NCI-H2029 (cell line): ENCODE data around the gene ACOT12.
"Not testable (repeated sequence)": the region's sequence is repeated elsewhere in the genome, so short reads cannot be mapped to it uniquely, and the experiment has no call there.

Experiments
- DNase-seq: peaks from one replicate; lab custom pipeline; 2025; lab: John Stamatoyannopoulos, UW

Gene ACOT12

DNA sequence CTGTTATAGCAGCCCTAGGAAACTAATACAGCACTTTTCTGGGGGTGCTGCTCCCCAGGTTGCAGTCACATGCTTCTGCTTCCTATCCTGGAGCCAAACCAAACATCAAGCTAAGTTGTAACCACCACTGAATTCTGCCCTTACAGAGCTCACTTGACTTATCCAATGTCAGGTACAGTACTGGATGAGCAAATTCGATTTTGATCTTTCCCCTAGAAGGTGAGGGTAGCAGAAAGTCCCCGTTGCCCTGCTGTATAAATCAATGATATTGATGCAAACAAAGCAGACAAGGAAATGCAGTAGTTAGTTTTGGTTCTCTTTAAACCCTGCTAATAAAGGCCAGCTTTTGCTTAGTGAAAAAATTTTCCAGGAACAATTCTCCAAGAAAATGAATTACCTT, 56.1 kb downstream of the ACOT12 start:
- no peak for DNase-seq

DNA sequence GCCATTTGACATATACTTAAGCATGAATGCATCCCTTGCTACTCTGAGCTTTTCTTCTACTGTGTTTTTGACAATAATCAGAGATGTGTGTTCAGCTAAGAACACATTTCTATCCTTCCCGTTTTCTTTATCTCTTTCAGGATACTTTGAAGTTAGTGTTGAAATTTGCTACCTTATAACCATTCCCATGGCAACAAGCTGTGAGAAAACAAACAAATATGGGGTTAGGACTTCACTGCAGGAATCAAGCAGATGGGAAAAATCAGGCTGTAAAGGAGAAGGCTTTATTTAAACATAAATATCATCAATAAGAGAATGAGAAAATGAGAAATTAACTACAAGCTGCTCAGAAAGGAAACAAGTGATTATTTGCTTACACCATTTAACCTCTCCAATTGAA, 57.4 kb downstream of the ACOT12 start:
- no peak for DNase-seq

DNA sequence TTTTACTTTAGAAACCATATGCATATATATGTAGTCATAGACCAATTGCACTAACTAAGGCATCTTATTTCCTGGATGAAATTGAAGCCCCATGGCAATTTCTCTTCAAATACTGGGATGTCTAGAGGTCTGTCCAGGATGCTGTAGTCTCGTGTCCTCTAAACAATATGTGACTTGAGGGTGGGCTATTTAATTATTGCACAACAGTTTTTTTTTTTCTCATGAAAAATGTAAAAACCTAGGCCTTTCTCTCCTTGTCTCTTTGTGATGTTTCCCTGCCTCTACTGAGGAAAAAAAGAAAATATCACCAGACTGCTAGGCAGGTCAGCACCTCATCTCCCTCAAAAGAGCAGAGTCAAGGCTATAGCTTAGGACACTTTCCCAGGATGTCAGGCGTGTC, 58.0 kb downstream of the ACOT12 start:
- no peak for DNase-seq

DNA sequence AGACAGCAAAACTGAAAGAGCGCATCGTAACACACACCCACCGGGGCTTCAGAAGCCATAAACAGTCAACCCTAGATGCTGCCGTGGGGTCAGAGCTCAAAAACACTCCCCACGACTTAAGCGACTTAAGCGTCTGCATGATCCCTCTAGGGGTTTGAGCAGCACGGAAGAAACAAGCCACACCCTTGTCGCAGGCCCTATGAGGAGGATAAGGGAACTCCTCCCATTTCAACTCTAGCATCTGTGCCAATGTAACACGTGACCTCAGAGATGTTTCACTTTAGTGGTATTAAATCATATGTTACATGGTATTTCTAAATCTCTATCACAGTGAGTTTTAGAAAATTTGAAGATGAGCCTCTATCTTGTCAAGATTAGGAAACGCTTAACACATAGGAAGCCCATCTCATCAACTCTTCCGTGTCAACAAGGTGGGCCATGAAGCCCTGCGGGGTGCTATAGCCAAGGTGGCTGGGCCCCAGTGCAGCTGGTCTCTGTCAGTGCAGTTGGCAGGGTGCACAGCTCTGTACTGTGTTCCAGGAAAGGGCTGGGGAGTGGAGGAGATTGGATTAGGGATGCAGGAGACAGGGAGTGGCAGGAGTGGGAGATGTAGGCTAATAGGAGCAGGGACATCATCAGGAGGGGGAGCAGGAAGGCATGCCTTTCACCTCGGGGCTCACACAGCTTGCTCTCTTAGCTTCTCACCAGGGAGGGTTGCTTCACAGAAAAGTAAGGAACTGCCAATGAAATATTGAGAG, 59.5 kb downstream of the ACOT12 start:
- no peak for DNase-seq

DNA sequence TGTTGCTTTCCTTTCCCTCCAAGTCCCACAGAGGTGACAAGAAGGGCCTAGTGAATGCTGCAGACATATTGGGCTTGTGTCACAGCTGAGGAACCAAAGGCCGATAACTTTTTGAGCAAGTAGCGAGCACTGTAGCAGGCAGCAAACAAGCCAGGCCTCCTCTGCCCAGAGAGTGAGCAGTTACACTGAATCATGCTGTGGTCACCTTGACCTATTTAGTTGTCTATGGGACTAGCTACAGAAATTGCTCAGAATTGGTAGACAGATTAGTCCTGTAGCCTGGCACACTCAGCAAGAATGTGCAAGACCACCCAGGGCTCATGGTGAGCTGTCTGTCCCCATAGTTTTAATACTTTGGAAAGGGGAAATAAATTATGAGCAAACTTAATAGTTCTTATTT, 67.4 kb downstream of the ACOT12 start:
- no peak for DNase-seq

DNA sequence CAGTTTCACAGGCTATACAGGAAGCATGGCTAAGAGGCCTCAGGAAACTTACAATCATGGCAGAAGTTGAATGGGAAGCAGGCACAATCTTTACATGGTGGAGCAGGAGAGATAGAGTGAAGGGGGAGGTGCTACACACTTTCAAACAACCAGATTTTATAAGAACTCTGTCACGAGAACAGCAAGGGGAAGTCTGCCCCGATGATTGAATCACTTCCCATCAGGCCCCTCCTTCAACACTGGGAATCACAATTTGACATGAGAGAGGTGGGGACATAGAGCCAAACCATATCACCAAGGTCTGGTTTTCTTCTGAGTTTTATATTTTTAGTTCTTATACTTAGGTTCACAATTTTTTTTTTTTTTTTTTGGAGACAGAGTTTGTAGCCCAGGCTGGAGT, 76.4 kb downstream of the ACOT12 start:
- DNase-seq = no peak

DNA sequence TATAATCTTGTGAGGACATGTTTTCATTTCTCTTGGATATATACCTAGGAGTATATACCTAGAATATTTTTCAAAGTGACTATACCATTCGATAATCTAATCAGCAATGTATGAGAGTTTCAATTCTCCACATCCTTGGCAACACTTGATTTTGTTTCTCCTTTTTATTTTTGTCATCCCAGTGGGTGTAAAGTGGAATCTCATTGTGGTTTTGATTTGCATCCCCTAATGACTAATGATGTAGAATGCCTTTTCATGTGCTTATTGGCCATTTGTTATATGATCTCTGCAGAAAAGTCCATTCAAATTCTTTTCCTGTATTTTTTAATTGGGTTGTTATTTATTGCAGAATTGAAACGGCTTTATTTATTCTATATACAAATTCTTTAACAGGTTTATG, 77.4 kb downstream of the ACOT12 start:
- no peak for DNase-seq

DNA sequence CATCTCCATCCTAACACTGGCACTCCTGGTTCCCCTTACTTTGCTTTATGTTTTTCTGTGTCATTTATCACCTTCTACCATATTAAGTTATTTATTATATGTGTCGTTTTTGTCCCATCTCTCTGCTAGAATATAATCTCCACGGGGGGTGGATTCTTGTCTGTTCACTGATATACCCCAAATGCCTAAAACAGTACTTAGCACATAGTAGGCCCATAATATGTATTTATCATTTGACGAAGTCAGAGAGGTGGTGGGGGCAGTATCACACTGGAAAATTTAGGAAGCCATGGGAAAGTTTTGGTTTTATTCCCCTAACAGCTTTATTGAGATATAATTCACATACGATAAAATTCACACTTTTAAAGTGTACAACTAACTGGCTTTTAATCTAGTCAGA, 78.1 kb downstream of the ACOT12 start:
- no peak for DNase-seq

DNA sequence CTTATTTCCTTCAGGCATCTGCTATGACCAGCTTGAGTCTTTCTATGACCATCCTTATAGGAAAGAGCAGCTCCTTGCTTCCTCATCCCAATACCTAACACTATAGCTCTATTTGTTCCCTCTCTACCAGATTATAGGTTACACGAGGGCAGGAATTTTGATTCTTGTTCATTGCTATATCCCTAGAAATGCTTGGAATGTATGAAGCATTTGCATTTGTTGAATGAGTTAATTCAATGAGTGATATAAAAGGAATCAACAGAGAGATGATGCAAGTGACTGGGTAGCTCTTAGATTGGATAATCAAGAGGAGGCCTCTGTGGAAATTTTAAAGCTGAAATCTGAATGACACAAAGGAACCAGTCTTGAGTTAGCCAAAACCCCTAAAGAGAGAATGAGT, 78.6 kb downstream of the ACOT12 start:
- no peak for DNase-seq

DNA sequence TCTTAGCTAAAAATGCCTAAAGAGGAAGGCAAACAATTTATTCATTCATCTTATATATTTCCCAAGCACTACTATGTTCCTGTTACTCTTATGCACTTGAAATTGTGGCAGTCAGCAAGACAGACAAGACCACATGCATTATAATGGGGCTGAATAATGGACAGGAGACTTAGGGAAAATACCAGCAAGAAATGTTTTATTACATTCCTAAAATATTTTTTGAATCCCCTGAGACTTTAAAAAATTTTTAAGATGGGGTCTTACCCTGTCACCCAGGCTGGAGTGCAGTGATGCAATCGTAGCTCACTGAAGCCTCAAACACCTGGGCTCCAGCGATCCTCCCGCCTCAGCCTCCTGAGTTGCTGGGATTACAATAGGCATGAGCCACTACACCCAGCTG, 79.4 kb downstream of the ACOT12 start:
- no peak for DNase-seq

DNA sequence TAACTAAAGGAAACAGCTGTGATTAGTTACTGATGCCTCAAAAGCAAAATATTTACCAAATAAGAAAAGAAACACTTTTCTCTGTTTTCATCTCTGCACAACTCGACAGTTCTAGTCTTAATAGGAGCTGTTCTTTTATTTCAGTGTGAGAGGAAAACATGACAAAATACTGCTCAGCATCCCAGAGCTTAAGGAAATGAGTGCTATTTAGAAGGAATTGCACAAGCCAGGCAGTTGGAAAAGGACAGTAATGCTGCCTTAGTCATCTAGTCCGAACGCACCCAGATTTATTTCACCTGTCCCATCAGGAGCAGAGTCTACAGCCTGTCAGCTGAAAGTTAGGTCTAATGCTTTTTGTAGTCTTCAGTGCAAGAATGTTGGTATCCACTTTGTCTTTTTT, 80.2 kb downstream of the ACOT12 start:
- DNase-seq = no peak

DNA sequence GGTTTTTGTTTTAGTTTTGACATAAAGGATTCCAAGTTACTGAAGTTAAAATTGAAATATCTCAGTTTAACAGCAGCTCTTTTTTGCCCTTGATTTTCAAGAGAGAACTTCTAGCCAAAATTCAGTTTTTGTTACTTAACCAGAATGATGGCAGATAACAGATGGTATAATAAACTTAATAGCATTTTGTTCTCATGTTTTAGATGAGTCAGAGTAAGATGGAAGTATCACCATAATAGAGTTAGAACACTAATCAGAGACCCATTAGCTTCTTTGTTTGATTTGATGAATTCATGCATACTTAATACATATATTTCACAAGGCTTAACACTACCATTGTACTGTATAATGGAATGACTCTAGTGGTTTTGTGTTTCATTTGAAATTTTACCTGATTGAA, 80.7 kb downstream of the ACOT12 start:
- DNase-seq = no peak

DNA sequence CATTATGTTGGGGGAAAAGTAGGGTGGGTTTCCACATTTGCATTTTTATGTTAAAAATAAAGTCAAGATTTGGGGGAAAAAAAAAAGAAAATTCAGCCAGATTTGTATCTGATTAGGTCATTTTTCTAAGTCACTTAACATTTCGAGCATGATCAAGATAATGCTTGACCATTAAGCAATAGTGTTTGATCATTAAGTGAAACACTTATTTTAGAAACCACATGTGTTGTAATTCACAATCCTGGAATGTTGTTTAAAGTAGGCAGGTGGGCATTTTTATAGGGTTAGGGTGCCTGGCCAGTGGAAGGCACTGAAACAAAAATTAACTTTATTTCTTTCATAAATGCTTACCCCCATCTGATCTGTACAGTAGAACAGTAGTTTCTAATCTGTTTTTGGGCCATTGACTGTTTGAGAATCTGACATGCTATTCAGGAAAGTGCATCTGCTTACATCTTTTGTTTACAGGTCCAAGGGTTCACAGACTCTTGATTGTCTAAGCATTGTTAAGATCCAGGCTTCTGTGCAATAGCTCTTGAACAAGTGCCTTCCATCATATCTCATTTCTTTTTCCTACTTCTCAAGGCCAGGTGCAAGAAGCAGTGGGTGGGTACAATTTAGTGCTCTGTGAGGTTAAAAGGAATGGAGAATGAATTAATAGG, 83.4 kb downstream of the ACOT12 start:
- no peak for DNase-seq

DNA sequence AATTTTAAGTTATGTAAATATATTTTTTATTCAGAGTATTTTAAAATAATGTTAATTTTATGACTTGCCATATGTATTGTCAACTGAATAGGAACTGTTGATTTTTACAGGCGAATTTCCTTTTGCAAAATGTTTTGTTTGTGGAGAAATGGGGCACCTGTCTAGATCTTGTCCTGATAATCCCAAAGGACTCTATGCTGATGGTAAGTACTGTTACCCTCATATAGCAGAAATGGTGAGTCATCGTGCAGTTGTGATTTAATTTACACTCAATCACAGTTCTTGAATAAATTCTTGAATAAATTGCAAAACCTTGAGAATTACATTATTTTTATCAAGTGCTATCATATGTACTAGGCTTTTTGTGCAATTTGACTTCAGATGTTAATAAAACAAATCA, 85.1 kb downstream of the ACOT12 start:
- DNase-seq = no peak

DNA sequence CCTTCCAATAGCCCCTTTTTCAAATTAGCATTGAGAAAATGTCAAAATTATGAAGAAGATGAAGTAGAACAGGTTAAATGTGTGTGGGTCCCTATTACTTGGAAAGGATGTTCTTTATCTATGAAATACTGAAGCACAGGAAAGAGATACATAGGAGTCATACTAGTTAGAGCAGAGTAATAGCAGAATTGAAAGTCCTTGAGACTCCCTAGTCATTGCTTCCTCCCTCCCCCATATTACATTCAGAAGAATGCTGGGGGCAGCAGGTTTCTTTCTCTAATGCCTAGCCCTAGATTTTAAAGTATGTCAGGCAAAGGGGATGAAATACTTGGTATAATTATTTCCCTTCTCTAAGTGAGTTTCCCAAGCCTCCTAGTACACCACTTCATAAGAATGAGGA, 88.1 kb downstream of the ACOT12 start:
- DNase-seq = no peak

DNA sequence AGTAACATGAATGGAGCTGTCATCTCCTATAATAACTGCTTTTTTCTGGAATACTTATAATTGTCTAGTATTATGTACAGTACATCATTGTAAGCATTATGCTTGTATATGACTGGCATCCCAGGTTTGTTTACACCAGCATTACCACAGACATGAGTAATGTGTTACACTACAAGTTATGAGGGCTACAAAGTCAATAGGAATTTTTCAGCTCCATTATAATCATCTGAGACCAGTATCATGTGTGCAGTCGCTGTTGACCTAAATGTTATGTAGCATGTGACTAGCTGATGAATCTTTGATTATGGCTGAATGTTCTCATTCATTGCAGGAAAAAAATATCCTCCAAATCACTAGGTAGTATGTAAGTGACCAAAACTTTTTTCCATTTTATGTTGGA, 90.4 kb downstream of the ACOT12 start:
- no peak for DNase-seq

DNA sequence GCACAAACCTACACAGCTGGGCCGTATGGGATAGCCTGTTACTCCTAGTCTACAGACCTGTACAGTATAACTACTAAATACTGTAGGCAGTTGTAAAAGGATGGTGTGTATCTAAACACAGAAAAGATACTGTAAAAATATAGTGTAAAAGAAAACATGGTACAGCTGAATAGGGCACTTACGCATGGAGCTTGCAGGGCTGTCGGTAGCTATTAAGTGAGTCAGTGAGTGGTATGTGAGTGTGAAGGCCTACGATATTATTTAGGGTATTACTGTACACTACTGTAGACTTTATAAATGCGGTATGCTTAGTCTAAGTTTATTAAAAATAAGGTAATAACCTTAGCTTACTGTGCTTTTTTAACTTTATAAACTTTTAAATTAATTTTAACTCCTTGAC, 91.3 kb downstream of the ACOT12 start:
- DNase-seq = no peak

DNA sequence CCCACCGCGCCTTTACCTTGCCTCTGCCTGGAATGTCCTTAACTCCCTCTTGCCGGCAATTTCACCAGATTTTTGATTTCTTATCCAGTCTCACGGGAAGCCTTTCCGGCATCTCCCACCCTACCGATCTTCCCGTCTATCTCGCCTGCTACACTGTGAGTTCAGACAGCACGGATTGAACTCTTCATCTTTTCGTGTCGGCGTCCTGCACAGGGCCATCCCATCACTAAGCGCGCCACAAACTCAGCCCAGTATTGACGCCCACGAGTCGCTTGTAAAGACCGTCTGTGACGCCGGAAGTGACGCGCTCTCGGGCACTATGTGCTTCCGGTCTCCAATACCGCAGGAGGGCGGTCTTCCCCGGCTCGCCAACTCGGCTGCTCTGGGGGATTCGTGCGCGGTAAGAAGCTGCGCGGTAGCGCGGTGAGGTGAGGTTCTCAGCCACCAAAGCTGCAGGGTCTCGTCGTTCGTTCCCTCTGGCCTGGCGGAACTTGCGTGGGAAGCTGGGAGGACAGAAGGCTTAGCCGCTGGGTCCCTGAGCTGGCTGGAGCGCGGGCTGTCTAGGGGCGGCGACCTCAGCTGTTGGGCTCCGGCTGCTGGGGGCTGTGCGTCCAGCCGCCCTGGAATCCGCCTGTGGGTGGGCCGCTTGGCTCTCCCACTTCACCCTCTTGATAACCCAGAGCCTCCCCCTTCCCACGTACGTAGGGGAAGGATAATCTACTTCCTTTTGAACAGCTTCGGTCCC, 92.5 kb downstream of the ACOT12 start, which contains the start of gene ZCCHC9:
TSS of gene ZCCHC9 (plus strand) at position 317 of the 745 bp plus-strand sequence. CDS start 3,171 bp downstream, outside the sequence.
- peak; percentile 92 for DNase-seq

DNA sequence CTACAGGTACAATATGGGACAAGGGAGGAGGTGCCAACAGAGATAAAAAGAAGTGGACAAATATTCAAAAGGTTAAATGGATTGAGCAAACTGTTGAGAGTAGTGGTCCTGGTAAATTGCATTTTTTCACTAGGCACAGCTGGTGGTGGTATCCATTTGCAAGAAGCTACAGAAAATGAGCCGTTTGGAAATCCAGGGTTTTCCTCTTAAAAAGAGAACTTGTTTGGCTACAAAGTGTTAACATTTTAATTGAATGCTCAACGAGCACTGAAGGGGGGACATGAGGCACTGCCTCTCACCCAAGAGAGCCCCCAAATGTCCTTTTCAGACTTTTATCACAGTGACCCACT, 93.0 kb downstream of the ACOT12 start:
- no peak for DNase-seq

DNA sequence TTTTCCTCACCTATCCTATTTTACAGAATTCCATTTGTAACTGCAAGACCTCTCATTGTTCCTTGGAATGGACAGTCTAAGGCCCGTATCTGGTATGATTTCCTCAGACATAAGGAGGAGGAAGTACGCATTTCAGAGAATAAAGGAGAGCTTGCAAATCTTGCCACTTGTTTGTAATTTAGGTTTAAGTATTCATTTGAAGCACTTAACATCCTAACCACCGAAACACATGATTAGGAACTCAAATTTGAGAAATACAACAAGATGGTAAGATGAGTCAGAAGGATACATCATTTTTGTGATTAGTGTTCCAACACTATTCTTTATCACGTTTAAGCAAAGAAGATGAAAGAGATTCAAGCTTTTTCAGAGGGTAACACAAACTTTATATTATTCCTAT, 96.4 kb downstream of the ACOT12 start:
- DNase-seq = no peak

DNA sequence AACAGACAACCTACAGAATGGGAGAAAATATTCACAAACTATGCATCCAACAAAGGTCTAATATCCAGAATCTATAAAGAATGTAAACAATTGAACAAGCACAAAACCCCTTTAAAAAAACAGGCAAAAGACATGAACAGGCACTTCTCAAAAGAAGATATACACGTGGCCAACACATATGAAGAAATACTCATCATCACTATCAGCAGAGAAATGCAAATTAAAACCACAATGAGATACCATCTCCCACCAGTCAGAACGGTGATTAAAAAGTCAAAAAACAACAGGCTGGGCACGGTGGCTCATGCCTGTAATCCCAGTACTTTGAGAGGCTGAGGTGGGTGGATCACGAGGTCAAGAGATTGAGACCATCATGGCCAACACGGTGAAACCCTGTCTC, 99.9 kb downstream of the ACOT12 start:
- DNase-seq = not testable (repeated sequence)

DNA sequence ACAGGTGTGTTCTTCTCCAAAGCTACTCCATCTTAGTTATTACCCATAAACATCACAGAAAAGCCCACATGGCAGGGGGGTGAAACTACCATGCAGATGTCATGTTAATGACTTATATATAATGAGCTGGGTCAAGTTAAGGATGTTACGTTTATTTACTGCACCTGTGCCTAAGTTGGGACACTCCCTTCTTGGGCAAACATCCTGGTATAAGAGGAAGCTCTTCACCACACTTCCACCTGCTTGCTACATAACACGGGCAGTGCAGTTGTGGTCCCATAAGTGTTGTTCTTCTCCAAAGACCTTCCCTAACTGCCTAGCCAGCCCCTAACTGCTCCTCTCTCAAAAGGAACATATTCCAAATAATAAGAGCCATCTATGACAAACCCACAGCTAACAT, 101.8 kb downstream of the ACOT12 start:
- no peak for DNase-seq

DNA sequence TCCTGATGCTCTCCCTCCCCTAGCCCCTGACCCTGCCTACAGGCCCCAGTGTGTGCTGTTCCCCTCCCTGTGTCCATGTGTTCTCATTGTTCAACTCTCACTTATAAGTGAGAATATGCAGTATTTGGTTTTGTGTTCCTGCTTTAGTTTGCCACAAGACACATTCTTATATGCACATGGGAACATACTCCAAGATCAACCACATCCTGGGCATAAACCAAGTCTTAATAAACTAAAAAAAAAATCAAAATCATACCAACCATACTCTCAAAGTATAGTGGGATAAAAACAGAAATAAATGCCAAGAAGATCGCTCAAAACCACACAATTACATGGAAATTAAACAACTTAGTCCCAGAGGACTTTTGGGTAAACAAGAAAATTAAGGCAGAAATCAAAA, 103.8 kb downstream of the ACOT12 start:
- no peak for DNase-seq
